LNCaP clone FGC (cell line): ENCODE data around the gene VWA3B.
A peak's percentile ranks its signal among the peaks of the same experiment; 100 is the strongest.

Experiments used
- DNase-seq: peaks from one replicate; pipeline ENCODE4 v3.0.0-alpha.2; 2011; ENCODE audit warnings: low read depth
- H3K4me3 ChIP-seq: 2 replicates; pipeline ENCODE4 v1.5.1; 2011; ENCODE audit warnings: mild to moderate bottlenecking, low read depth, low read length, control low read depth
- TF ChIP-seq, protein P1 (sequence below): IDR thresholded peaks from 2 replicates; pipeline ENCODE4 v1.5.1; 2012; ENCODE audit warnings: mild to moderate bottlenecking; ENCODE audit not compliant: control insufficient read depth, insufficient read depth; ENCODE audit errors: extremely low read depth

VWA3B gene

GRCh38 chr2:98172951-98173350 lies 86.0 kb downstream of the VWA3B start:
- TF ChIP-seq, protein P1, sequence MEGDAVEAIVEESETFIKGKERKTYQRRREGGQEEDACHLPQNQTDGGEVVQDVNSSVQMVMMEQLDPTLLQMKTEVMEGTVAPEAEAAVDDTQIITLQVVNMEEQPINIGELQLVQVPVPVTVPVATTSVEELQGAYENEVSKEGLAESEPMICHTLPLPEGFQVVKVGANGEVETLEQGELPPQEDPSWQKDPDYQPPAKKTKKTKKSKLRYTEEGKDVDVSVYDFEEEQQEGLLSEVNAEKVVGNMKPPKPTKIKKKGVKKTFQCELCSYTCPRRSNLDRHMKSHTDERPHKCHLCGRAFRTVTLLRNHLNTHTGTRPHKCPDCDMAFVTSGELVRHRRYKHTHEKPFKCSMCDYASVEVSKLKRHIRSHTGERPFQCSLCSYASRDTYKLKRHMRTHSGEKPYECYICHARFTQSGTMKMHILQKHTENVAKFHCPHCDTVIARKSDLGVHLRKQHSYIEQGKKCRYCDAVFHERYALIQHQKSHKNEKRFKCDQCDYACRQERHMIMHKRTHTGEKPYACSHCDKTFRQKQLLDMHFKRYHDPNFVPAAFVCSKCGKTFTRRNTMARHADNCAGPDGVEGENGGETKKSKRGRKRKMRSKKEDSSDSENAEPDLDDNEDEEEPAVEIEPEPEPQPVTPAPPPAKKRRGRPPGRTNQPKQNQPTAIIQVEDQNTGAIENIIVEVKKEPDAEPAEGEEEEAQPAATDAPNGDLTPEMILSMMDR: no peak
- no peak for DNase-seq
- H3K4me3 ChIP-seq: no peak overlapping the region

DNA sequence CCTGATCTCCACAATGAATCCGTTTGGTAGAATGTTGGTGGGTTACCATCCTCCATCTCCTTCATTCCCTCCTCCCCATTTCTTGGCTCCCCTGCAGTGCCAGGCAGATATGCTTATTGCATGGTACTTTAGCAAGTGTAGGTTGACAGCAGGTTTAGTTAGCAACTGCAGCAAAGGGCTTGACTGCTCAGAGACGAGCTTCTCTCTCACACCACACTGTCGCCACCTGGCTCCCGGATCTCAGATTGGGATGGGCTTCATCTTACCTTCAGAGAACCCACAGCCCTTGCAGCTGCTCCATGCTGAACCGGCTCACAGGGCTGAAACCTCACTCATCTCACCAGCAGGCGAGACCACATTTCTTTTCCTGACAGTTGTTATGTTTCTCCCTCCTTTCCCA lies 88.8 kb downstream of the VWA3B start:
- DNase-seq: no peak
- no peak overlapping the region for H3K4me3 ChIP-seq
- TF ChIP-seq, protein P1: peak; percentile 43

GRCh38 chr2:98177286-98177685 lies 90.3 kb downstream of the VWA3B start:
- no peak overlapping the region for H3K4me3 ChIP-seq
- TF ChIP-seq, protein P1: no peak
- DNase-seq: no peak

DNA sequence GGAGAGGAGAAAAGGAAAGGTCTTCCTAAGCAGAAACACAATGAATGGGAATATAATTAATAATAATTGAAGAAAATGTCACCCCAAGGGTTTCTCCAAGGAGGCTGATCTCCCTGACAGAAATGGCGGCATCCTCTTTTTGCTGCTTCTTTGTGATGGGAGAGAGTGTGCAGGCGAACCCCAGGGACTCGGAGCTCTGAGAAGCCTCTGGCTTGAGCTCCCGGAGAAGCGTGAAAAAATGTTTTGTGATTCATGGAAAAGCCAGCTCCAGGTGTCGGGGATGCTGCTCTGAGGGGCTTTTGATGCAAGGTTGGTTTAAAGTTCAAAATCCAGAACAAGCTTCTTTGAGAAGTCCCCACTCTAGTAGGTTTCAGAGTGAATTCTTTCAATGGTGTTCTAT lies 91.0 kb downstream of the VWA3B start:
- no peak for DNase-seq
- H3K4me3 ChIP-seq: no peak overlapping the region
- TF ChIP-seq, protein P1: no peak

GRCh38 chr2:98180456-98180855 lies 93.5 kb downstream of the VWA3B start:
- no peak overlapping the region for H3K4me3 ChIP-seq
- DNase-seq: no peak
- TF ChIP-seq, protein P1: no peak

- H3K4me3 ChIP-seq: no peak overlapping the region
- no peak for DNase-seq
- TF ChIP-seq, protein P1: no peak
Measured at GRCh38 chr2:98181346-98181745, 94.4 kb downstream of the VWA3B start.

- no peak for DNase-seq
- TF ChIP-seq, protein P1: no peak
- no peak overlapping the region for H3K4me3 ChIP-seq
Measured at GRCh38 chr2:98185801-98186200, 98.8 kb downstream of the VWA3B start.
